T47D (cell line): ENCODE data around the gene PRSS3.
"Not testable (repeated sequence)": the region's sequence is repeated elsewhere in the genome, so short reads cannot be mapped to it uniquely, and the experiment has no call there.

Source experiments
- DNase-seq, 2 experiments: peaks; one replicate each; pipeline versions ENCODE4 v3.0.0 to v3.0.0-alpha.2; 2011 to 2012; ENCODE audit warnings: low read depth in 1 of 2, low spot score in 1 of 2
- JUND ChIP-seq: IDR thresholded peaks from 2 replicates; pipeline ENCODE4 v1.6.1; 2012; ENCODE audit warnings: low read depth
- in situ Hi-C: cut with HindIII; loops from 2 replicates; pipeline ENCODE4 v1.10.0; 2016; ENCODE audit warnings: low sequenced_read_pairs, low pct_unique_long_range_greater_than_20kb

Gene PRSS3

DNA sequence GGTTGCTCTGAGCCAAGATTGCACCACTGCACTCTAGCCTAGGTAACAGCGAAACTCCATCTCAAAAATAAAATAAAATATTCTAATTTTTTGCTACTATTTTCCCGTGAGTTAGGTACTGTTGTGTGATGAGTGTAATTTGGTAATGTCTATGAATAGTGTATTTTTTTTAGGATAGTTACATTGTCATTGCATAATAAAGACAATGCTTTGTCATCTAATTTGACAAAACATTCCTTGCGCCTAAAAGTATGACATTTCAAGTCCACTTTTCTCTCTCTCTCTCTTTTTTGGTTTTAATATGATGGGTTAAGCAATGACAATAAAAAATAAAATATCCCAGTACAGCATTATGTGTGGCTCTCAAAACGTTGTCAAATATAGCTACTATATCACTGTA is 50.9 kb downstream of the PRSS3 start:
- no peak for DNase-seq
- in situ Hi-C loops = no loop called here
- TF ChIP-seq JUND = no peak

DNA sequence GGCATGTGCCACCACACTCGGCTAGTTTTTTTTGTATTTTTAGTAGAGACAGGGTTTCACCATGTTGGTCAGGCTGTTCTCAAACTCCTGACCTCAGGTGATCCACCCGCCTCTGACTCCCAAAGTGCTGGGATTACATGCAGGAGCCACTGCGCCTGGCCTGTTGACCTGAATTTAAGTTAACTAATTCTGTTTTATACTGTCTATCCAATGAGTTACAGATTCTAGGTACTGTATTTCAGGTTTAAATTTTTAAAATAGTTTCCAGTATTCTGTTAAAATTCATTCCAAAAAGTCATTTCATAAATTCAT is 52.5 kb downstream of the PRSS3 start:
- DNase-seq, in situ Hi-C loops: not testable (repeated sequence)
